HepG2 (cell line): Measurements from ENCODE around the gene MRPL18. TPM values are rescaled to one million over a fixed set of nuclear protein-coding genes. Genes with fewer than 3 reads are reported as not detected.

ENCODE experiments used
- CBX5 ChIP-seq: sonication (generic); formaldehyde crosslinking; IDR thresholded peaks from 2 replicates; pipeline ENCODE4 v1.4.0; 2020; ENCODE audit warnings: missing genetic modification reagents, borderline replicate concordance
- CEBPZ ChIP-seq: IDR thresholded peaks from 2 replicates; pipeline ENCODE4 v1.6.1; 2012; ENCODE audit warnings: low read length, improper control_type of control experiment
- EED ChIP-seq: sonication (generic); formaldehyde crosslinking; IDR thresholded peaks from 2 replicates; pipeline ENCODE4 v1.5.0; 2020; ENCODE audit warnings: mild to moderate bottlenecking, missing genetic modification reagents
- EP300 ChIP-seq, 3 experiments: sonication (generic) in 1 of 3; formaldehyde crosslinking in 1 of 3; IDR thresholded peaks; 2 replicates each; pipeline versions ENCODE4 v1.5.1 to v1.6.1; 2011 to 2020; ENCODE audit warnings: low read depth in 2 of 3, low read length in 2 of 3, borderline replicate concordance in 1 of 3, improper control_type of control experiment in 1 of 3, mild to moderate bottlenecking in 1 of 3, missing genetic modification reagents in 1 of 3, moderate library complexity in 1 of 3
- HDAC6 ChIP-seq: fragments of 200-600 bp; sonication (generic); IDR thresholded peaks from 2 replicates; pipeline ENCODE4 v1.7.0; 2017; ENCODE audit warnings: mild to moderate bottlenecking, antibody characterized with exemption, low read length, low read depth
- HNF4A ChIP-seq: sonication (generic); formaldehyde crosslinking; IDR thresholded peaks from 2 replicates; pipeline ENCODE4 v1.4.0; 2020; ENCODE audit warnings: missing genetic modification reagents
- JUNB ChIP-seq: sonication (generic); formaldehyde crosslinking; IDR thresholded peaks from 2 replicates; pipeline ENCODE4 v1.8.0; 2022; ENCODE audit warnings: missing genetic modification reagents, mild to moderate bottlenecking, borderline replicate concordance
- KLF11 ChIP-seq: IDR thresholded peaks from 2 replicates; pipeline ENCODE4 v1.6.1; 2016; ENCODE audit warnings: missing compliant biosample characterization
- NCOR1 ChIP-seq: fragments of 200-600 bp; sonication (generic); IDR thresholded peaks from 2 replicates; pipeline ENCODE4 v1.7.0; 2017; ENCODE audit warnings: antibody characterized with exemption, low read length, borderline replicate concordance
- NFRKB ChIP-seq: fragments of 450-650 bp; IDR thresholded peaks from 2 replicates; pipeline ENCODE4 v1.6.1; 2017
- PHF21A ChIP-seq: sonication (generic); formaldehyde crosslinking; IDR thresholded peaks from 2 replicates; pipeline ENCODE4 v1.5.0; 2020; ENCODE audit warnings: mild to moderate bottlenecking, missing genetic modification reagents
- RARA ChIP-seq: IDR thresholded peaks from 2 replicates; pipeline ENCODE4 v1.6.1; 2016; ENCODE audit warnings: missing genetic modification reagents, missing compliant biosample characterization
- SMAD1 ChIP-seq: sonication (generic); formaldehyde crosslinking; IDR thresholded peaks from 2 replicates; pipeline ENCODE4 v1.4.0; 2020; ENCODE audit warnings: missing genetic modification reagents, low read depth, mild to moderate bottlenecking, borderline replicate concordance
- TFDP1 ChIP-seq: IDR thresholded peaks from 2 replicates; pipeline ENCODE4 v1.6.1; 2016; ENCODE audit warnings: missing compliant biosample characterization, missing genetic modification reagents, borderline replicate concordance
- ZC3H4 ChIP-seq: sonication (generic); formaldehyde crosslinking; IDR thresholded peaks from 2 replicates; pipeline ENCODE4 v1.4.0; 2020; ENCODE audit warnings: missing genetic modification reagents, borderline replicate concordance
- ZNF280B ChIP-seq: sonication (generic); formaldehyde crosslinking; IDR thresholded peaks from 2 replicates; pipeline ENCODE4 v1.5.0; 2020; ENCODE audit warnings: missing genetic modification reagents, mild to moderate bottlenecking, borderline replicate concordance
- ZNF446 ChIP-seq: sonication (generic); formaldehyde crosslinking; IDR thresholded peaks from 2 replicates; pipeline ENCODE4 v1.5.0; 2020; ENCODE audit warnings: mild to moderate bottlenecking, missing genetic modification reagents
- ZNF510 ChIP-seq: sonication (generic); formaldehyde crosslinking; IDR thresholded peaks from 2 replicates; pipeline ENCODE4 v1.4.0; 2020; ENCODE audit warnings: low read depth, mild to moderate bottlenecking, missing genetic modification reagents
- ZNF564 ChIP-seq: sonication (generic); formaldehyde crosslinking; IDR thresholded peaks from 2 replicates; pipeline ENCODE4 v1.8.1; 2023; ENCODE audit warnings: mild to moderate bottlenecking, missing genetic modification reagents
- ZNF644 ChIP-seq: IDR thresholded peaks from 2 replicates; pipeline ENCODE4 v1.6.1; 2016; ENCODE audit warnings: low read depth
- ZNF7 ChIP-seq: IDR thresholded peaks from 2 replicates; pipeline ENCODE4 v1.6.1; 2016; ENCODE audit warnings: missing biosample characterization, missing genetic modification reagents
- ZSCAN20 ChIP-seq: sonication (generic); formaldehyde crosslinking; IDR thresholded peaks from 2 replicates; pipeline ENCODE4 v1.4.0; 2020; ENCODE audit warnings: missing genetic modification reagents, mild to moderate bottlenecking, borderline replicate concordance
- polyA plus RNA-seq, 8 experiments: library from polyadenylated mRNA; depleted of rRNA in 3 of 8; stranded (reverse) in 7 of 8; unstranded in 1 of 8; fragments of >200 nt; fragmentation: Illumina TruSeq in 4 of 8; extraction: Trizol in 4 of 8; gene quantifications; 2 replicates each; pipeline versions ENCODE4 v1.2.1 to v1.2.3, GENCODE V29; 2011 to 2016; ENCODE audit warnings: low read depth in 4 of 8, missing spikeins in 1 of 8, mixed read lengths in 1 of 8; ENCODE audit not compliant: insufficient read depth in 1 of 8
- total RNA-seq, 5 experiments: library from RNA; depleted of rRNA; stranded (reverse); fragments of >200 nt; fragmentation: Illumina TruSeq; extraction: Trizol; gene quantifications; 2 replicates each; pipeline ENCODE4 v1.2.3, GENCODE V29; 2016; ENCODE audit warnings: low read depth in 1 of 5
- TF ChIP-seq, protein P1 (sequence below): sonication (generic); formaldehyde crosslinking; IDR thresholded peaks from 2 replicates; pipeline ENCODE4 v1.5.0; 2020; ENCODE audit warnings: missing genetic modification reagents, mild to moderate bottlenecking, borderline replicate concordance

The MRPL18 gene
- total and polyA plus RNA-seq, 2 of the 13 experiments (the other 11 are each of a cell fraction or from before 2014, with no cell fraction given): 85.6 to 176 TPM

GRCh38 chr6:159762681-159763293 is 27.5 kb upstream of the MRPL18 start (continued):
- TF ChIP-seq ZC3H4 (CRISPR knock-in tag): no peak
- 0 out of 2 replicates have a peak, but pooled peaks have one; percentile 60 for TF ChIP-seq CBX5
- TF ChIP-seq KLF11: no peak
- no peak for TF ChIP-seq ZSCAN20 (CRISPR knock-in tag)
- no peak for TF ChIP-seq EED (CRISPR knock-in tag)
- TF ChIP-seq ZNF7: no peak
- TF ChIP-seq JUNB (CRISPR knock-in tag): no peak; the same call in 1 of the 2 replicates
- no peak; the same call in 1 of the 2 replicates for TF ChIP-seq ZNF446 (CRISPR knock-in tag)
- TF ChIP-seq HNF4A (CRISPR knock-in tag): peak; percentile 96
- TF ChIP-seq, protein P1, sequence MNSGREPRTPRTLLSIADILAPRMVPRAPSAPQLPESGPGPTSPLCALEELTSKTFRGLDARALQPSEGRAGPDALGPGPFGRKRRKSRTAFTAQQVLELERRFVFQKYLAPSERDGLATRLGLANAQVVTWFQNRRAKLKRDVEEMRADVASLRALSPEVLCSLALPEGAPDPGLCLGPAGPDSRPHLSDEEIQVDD (CRISPR knock-in tag): peak; percentile 94; the same call in 1 of the 2 replicates
- TF ChIP-seq PHF21A (CRISPR knock-in tag): peak; percentile 72; the same call in 1 of the 2 replicates
- 0 out of 2 replicates have a peak, but pooled peaks have one; percentile 83 for TF ChIP-seq ZNF280B (CRISPR knock-in tag)
- TF ChIP-seq EP300 (IDR thresholded peaks at IDR 0.05; ENCODE audit: low read depth in 2 of 2, low read length in 2 of 2): 0 out of 4 replicates have a peak, but pooled peaks of 1 of the 2 experiments have one; percentile 5
- peak; percentile 62; the same call in 1 of the 2 replicates for TF ChIP-seq EP300 (CRISPR knock-in tag; IDR thresholded peaks at IDR 0.05; ENCODE audit: borderline replicate concordance)
- no peak for TF ChIP-seq ZNF510
- no peak for TF ChIP-seq CEBPZ
- TF ChIP-seq NFRKB: no peak
- 0 out of 2 replicates have a peak, but pooled peaks have one; percentile 34 for TF ChIP-seq SMAD1 (CRISPR knock-in tag)
- TF ChIP-seq TFDP1 (CRISPR knock-in tag): 0 out of 2 replicates have a peak, but pooled peaks have one; percentile 25
- no peak for TF ChIP-seq HDAC6
- TF ChIP-seq RARA: peak; percentile 88
- 0 out of 2 replicates have a peak, but pooled peaks have one; percentile 12 for TF ChIP-seq ZNF644
- peak; percentile 4; the same call in 1 of the 2 replicates for TF ChIP-seq NCOR1
- TF ChIP-seq ZNF564: no peak; the same call in 1 of the 2 replicates
